HepG2 (cell line): ENCODE data around the gene ZDHHC14. TPM values are rescaled to one million over a fixed set of nuclear protein-coding genes. Genes with fewer than 3 reads are reported as not detected.
A peak's percentile ranks its signal among the peaks of the same experiment; 100 is the strongest.

Source experiments
- ATAC-seq: fragments of 200-7000 bp; cut with Tn5 transposase; 3 replicates; pipeline ENCODE4 v1.9.1; 2020; ENCODE audit warnings: mild to moderate bottlenecking, moderate library complexity
- BruUV-seq: library from RNA; stranded (reverse); fragments of 400-500 nt; replicated peaks from 2 replicates; lab custom pipeline; 2021; lab: Mats Ljungman, UMichigan
- CTCF ChIA-PET: fragments of 300-600 bp; formaldehyde crosslinking; extraction: SDS; loops from one replicate; lab custom pipeline; 2021; ENCODE audit warnings: low total read pairs, inconsistent platforms, low intra/inter-chr PET ratio; lab: Yijun Ruan, JAX
- POLR2A ChIA-PET: fragments of 350-600 bp; sonication (Branson Sonifier 250); formaldehyde crosslinking; loops from one replicate; lab custom pipeline; 2020; ENCODE audit warnings: antibody characterized with exemption, inconsistent platforms; lab: Yijun Ruan, JAX
- DNase-seq: peaks from one replicate; pipeline ENCODE4 v3.0.0-alpha.2; 2015; ENCODE audit warnings: low spot score
- FAIRE-seq: peaks from 3 replicates; lab custom pipeline; 2011; peaks lifted over from hg19 to GRCh38; lab: Jason Lieb, UNC
- H2AFZ ChIP-seq: one replicate; pipeline ENCODE4 v1.6.1; 2011; ENCODE audit warnings: low read length, inconsistent platforms
- H3K27ac ChIP-seq: fragments of 300-600 bp; 3 replicates; pipeline ENCODE4 v1.8.0; 2011; ENCODE audit warnings: mixed run types, mild to moderate bottlenecking, mixed read lengths, low read length, inconsistent platforms; ENCODE audit not compliant: insufficient read depth; ENCODE audit errors: extremely low read length
- H3K27me3 ChIP-seq, 2 experiments: fragments of 200-600 bp in 1 of 2; 2 replicates in 1 of 2; 3 replicates in 1 of 2; pipeline versions ENCODE4 v1.6.0 to v1.8.0; 2011; ENCODE audit warnings: low read length in 2 of 2, mild to moderate bottlenecking in 2 of 2, moderate library complexity in 2 of 2, inconsistent platforms in 1 of 2; ENCODE audit not compliant: insufficient read depth in 2 of 2, control insufficient read depth in 1 of 2
- H3K36me3 ChIP-seq, 2 experiments: fragments of 200-600 bp in 1 of 2; replicated peaks in 1 of 2; 2 replicates in 1 of 2; 3 replicates in 1 of 2; pipeline versions ENCODE4 v1.5.1 to v1.8.0; 2011; ENCODE audit warnings: low read length in 2 of 2, inconsistent platforms in 1 of 2; ENCODE audit not compliant: insufficient read depth in 2 of 2, control insufficient read depth in 1 of 2
- H3K4me1 ChIP-seq: 2 replicates; pipeline ENCODE4 v1.5.1; 2012; ENCODE audit warnings: low read length, inconsistent platforms; ENCODE audit not compliant: insufficient read depth
- H3K4me2 ChIP-seq: 2 replicates; pipeline ENCODE4 v1.6.0; 2011; ENCODE audit warnings: low read depth, low read length, inconsistent platforms
- H3K4me3 ChIP-seq, 3 experiments: fragments of 200-600 bp in 1 of 3; sonication (generic), shearing (Covaris generic) in 1 of 3; replicated peaks in 1 of 3; 2 replicates each; pipeline ENCODE4 v1.5.1; 2011 to 2016; ENCODE audit warnings: low read length in 3 of 3, inconsistent platforms in 2 of 3, low read depth in 2 of 3, mild to moderate bottlenecking in 2 of 3, control low read depth in 1 of 3, mixed read lengths in 1 of 3; ENCODE audit not compliant: insufficient read depth in 1 of 3
- H3K79me2 ChIP-seq: one replicate; pipeline ENCODE4 v1.6.1; 2011; ENCODE audit warnings: low read length, inconsistent platforms; ENCODE audit not compliant: insufficient read depth
- H3K9ac ChIP-seq: 2 replicates; pipeline ENCODE4 v1.6.0; 2011; ENCODE audit warnings: mild to moderate bottlenecking, low read depth, low read length, inconsistent platforms; ENCODE audit not compliant: insufficient read depth
- H3K9me3 ChIP-seq: 2 replicates; pipeline ENCODE4 v1.5.1; 2012; ENCODE audit warnings: mild to moderate bottlenecking, low read length
- H4K20me1 ChIP-seq: 2 replicates; pipeline ENCODE4 v1.6.0; 2011; ENCODE audit warnings: inconsistent platforms, mild to moderate bottlenecking, low read length, moderate library complexity; ENCODE audit not compliant: insufficient read depth
- ATRX ChIP-seq: sonication (generic); formaldehyde crosslinking; IDR thresholded peaks from 2 replicates; pipeline ENCODE4 v1.4.0; 2020; ENCODE audit warnings: missing genetic modification reagents, borderline replicate concordance
- CHD2 ChIP-seq: IDR thresholded peaks from 2 replicates; pipeline ENCODE4 v1.6.1; 2011; ENCODE audit warnings: low read depth, low read length, improper control_type of control experiment
- DPF2 ChIP-seq: sonication (generic); formaldehyde crosslinking; IDR thresholded peaks from 2 replicates; pipeline ENCODE4 v1.4.0; 2020; ENCODE audit warnings: mild to moderate bottlenecking, low read depth, missing genetic modification reagents, borderline replicate concordance
- IRF2 ChIP-seq: IDR thresholded peaks from 2 replicates; pipeline ENCODE4 v1.6.1; 2018; ENCODE audit warnings: missing genetic modification reagents, missing compliant biosample characterization
- KDM1A ChIP-seq: IDR thresholded peaks from 2 replicates; pipeline ENCODE4 v1.6.1; 2016; ENCODE audit warnings: missing compliant biosample characterization
- MED8 ChIP-seq: sonication (generic); formaldehyde crosslinking; IDR thresholded peaks from 2 replicates; pipeline ENCODE4 v1.8.1; 2023; ENCODE audit warnings: mild to moderate bottlenecking, missing genetic modification reagents; ENCODE audit not compliant: insufficient replicate concordance
- PRDM15 ChIP-seq: sonication (generic); formaldehyde crosslinking; IDR thresholded peaks from 2 replicates; pipeline ENCODE4 v1.4.0; 2020; ENCODE audit warnings: missing genetic modification reagents
- RFX3 ChIP-seq: IDR thresholded peaks from 2 replicates; pipeline ENCODE4 v1.6.1; 2016; ENCODE audit warnings: missing biosample characterization, missing genetic modification reagents
- SRSF4 ChIP-seq: fragments of 200-400 bp; formaldehyde crosslinking; IDR thresholded peaks from one replicate; pipeline ENCODE4 v1.6.1; 2018; ENCODE audit warnings: mild to moderate bottlenecking, low read depth, low read length, moderate library complexity; ENCODE audit not compliant: poor library complexity, severe bottlenecking
- ZNF678 ChIP-seq: sonication (generic); formaldehyde crosslinking; IDR thresholded peaks from 2 replicates; pipeline ENCODE4 v1.4.0; 2020; ENCODE audit warnings: mild to moderate bottlenecking, missing genetic modification reagents
- WGBS: methylation state at CpG from one replicate; pipeline ENCODE4 v1.1.6; 2017; ENCODE audit warnings: low lambda C conversion rate; 5-methylcytosine and 5-hydroxymethylcytosine counted together
- in situ Hi-C: cut with HindIII; loops from 2 replicates; pipeline ENCODE4 v1.10.0; 2017; ENCODE audit warnings: low pct_unique_long_range_greater_than_20kb; ENCODE audit not compliant: extremely low pct_ligation_motif_present
- intact Hi-C: fragments of 100-400 bp; cut with micrococcal nuclease; formaldehyde crosslinking; loops from one replicate; pipeline ENCODE4 v1.10.0; 2022; ENCODE audit not compliant: unreplicated experiment
- polyA plus RNA-seq, 8 experiments: library from polyadenylated mRNA; depleted of rRNA in 3 of 8; stranded (reverse) in 7 of 8; unstranded in 1 of 8; fragments of >200 nt; fragmentation: Illumina TruSeq in 4 of 8; extraction: Trizol in 4 of 8; gene quantifications; 2 replicates each; pipeline versions ENCODE4 v1.2.1 to v1.2.3, GENCODE V29; 2011 to 2016; ENCODE audit warnings: low read depth in 4 of 8, missing spikeins in 1 of 8, mixed read lengths in 1 of 8; ENCODE audit not compliant: insufficient read depth in 1 of 8
- total RNA-seq, 5 experiments: library from RNA; depleted of rRNA; stranded (reverse); fragments of >200 nt; fragmentation: Illumina TruSeq; extraction: Trizol; gene quantifications; 2 replicates each; pipeline ENCODE4 v1.2.3, GENCODE V29; 2016; ENCODE audit warnings: low read depth in 1 of 5
- TF ChIP-seq, protein P1 (sequence below): sonication (generic); formaldehyde crosslinking; IDR thresholded peaks from 2 replicates; pipeline ENCODE4 v1.5.0; 2020; ENCODE audit warnings: missing genetic modification reagents
- TF ChIP-seq, protein P2 (sequence below): IDR thresholded peaks from 2 replicates; pipeline ENCODE4 v1.6.1; 2016; ENCODE audit warnings: low read depth, borderline replicate concordance
- TF ChIP-seq, protein P3 (sequence below): sonication (generic); formaldehyde crosslinking; IDR thresholded peaks from 2 replicates; pipeline ENCODE4 v1.4.0; 2020; ENCODE audit warnings: missing genetic modification reagents, mild to moderate bottlenecking, borderline replicate concordance

ZDHHC14 gene
- total and polyA plus RNA-seq, 2 of the 13 experiments (the other 11 are each of a cell fraction or from before 2014, with no cell fraction given) = 3.7 to 9.5 TPM

GRCh38 chr6:157396026-157396425, 15.0 kb downstream of the ZDHHC14 start:
- in situ Hi-C loops = no loop called here
- 85% methylated on average over 3 of the region's 3 CpGs for WGBS
- Histone ChIP-seq H3K79me2 (peaks cover 4% of the 10 kb centered on the region), H3K27me3 (no peaks in the 10 kb centered on the region; a peak in 1 of 5 replicates), H3K9ac (no peak overlapping the region), H3K4me3 (no peak overlapping the region), H3K36me3 (no peaks in the 10 kb centered on the region), H3K4me1 (no peaks in the 10 kb centered on the region), H3K9me3 (peaks cover 3% of the 10 kb centered on the region; the same call in 1 of the 2 replicates), H2AFZ (no peak overlapping the region), H4K20me1 (no peaks in the 10 kb centered on the region), H3K4me2 (no peak overlapping the region), H3K27ac (no peak overlapping the region)
- DNase-seq = no peak
- ATAC-seq = peak; percentile 48
- no TSS peak for BruUV-seq
- POLR2A ChIA-PET = no interaction called here
- no peak for FAIRE-seq
- intact Hi-C loops = no loop called here
- CTCF ChIA-PET = no interaction called here
- TF ChIP-seq DPF2 (CRISPR knock-in tag) (no peak), IRF2 (CRISPR knock-in tag) (no peak), KDM1A (CRISPR knock-in tag) (no peak), PRDM15 (CRISPR knock-in tag) (no peak), MED8 (CRISPR knock-in tag) (no peak), SRSF4 (no peak), CHD2 (no peak), ATRX (CRISPR knock-in tag) (no peak), ZNF678 (CRISPR knock-in tag) (no peak), RFX3 (CRISPR knock-in tag) (no peak)
- TF ChIP-seq, protein P1, sequence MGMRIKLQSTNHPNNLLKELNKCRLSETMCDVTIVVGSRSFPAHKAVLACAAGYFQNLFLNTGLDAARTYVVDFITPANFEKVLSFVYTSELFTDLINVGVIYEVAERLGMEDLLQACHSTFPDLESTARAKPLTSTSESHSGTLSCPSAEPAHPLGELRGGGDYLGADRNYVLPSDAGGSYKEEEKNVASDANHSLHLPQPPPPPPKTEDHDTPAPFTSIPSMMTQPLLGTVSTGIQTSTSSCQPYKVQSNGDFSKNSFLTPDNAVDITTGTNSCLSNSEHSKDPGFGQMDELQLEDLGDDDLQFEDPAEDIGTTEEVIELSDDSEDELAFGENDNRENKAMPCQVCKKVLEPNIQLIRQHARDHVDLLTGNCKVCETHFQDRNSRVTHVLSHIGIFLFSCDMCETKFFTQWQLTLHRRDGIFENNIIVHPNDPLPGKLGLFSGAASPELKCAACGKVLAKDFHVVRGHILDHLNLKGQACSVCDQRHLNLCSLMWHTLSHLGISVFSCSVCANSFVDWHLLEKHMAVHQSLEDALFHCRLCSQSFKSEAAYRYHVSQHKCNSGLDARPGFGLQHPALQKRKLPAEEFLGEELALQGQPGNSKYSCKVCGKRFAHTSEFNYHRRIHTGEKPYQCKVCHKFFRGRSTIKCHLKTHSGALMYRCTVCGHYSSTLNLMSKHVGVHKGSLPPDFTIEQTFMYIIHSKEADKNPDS (CRISPR knock-in tag) = no peak
- TF ChIP-seq, protein P2, sequence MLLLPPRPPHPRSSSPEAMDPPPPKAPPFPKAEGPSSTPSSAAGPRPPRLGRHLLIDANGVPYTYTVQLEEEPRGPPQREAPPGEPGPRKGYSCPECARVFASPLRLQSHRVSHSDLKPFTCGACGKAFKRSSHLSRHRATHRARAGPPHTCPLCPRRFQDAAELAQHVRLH (CRISPR knock-in tag) = no peak
- TF ChIP-seq, protein P3, sequence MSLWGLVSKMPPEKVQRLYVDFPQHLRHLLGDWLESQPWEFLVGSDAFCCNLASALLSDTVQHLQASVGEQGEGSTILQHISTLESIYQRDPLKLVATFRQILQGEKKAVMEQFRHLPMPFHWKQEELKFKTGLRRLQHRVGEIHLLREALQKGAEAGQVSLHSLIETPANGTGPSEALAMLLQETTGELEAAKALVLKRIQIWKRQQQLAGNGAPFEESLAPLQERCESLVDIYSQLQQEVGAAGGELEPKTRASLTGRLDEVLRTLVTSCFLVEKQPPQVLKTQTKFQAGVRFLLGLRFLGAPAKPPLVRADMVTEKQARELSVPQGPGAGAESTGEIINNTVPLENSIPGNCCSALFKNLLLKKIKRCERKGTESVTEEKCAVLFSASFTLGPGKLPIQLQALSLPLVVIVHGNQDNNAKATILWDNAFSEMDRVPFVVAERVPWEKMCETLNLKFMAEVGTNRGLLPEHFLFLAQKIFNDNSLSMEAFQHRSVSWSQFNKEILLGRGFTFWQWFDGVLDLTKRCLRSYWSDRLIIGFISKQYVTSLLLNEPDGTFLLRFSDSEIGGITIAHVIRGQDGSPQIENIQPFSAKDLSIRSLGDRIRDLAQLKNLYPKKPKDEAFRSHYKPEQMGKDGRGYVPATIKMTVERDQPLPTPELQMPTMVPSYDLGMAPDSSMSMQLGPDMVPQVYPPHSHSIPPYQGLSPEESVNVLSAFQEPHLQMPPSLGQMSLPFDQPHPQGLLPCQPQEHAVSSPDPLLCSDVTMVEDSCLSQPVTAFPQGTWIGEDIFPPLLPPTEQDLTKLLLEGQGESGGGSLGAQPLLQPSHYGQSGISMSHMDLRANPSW = no peak
